Common myeloid progenitor, CD34-positive (primary cell): ENCODE data around the gene CBLN2.

Experiments
- CTCF ChIA-PET: fragments of 350-600 bp; sonication (Branson Sonifier 250); formaldehyde crosslinking; loops from one replicate; lab custom pipeline; 2021; ENCODE audit warnings: antibody characterized with exemption; lab: Charles Lee
- POLR2A ChIA-PET: fragments of 350-600 bp; sonication (Branson Sonifier 250); formaldehyde crosslinking; loops from one replicate; lab custom pipeline; 2021; ENCODE audit warnings: antibody characterized with exemption; lab: Charles Lee
- DNase-seq, 3 donors: peaks; one replicate each; pipeline versions ENCODE4 v3.0.0 to v3.0.0-alpha.2; 2013
- H3K27ac ChIP-seq, 2 experiments: 1 replicate in 1 of 2; 2 replicates in 1 of 2; pipeline ENCODE4 v1.7.0; 2013; ENCODE audit warnings: inconsistent platforms in 2 of 2, low read length in 2 of 2, mild to moderate bottlenecking in 2 of 2, low read depth in 1 of 2, moderate library complexity in 1 of 2; ENCODE audit not compliant: severe bottlenecking in 2 of 2, insufficient read depth in 1 of 2, poor library complexity in 1 of 2
- H3K27me3 ChIP-seq, 5 experiments: replicated peaks in 2 of 5; 1 replicate in 3 of 5; 2 replicates in 2 of 5; pipeline versions ENCODE4 v1.6.1 to v1.7.0; 2013; ENCODE audit warnings: low read length in 4 of 5, mild to moderate bottlenecking in 2 of 5, moderate library complexity in 2 of 5, inconsistent platforms in 1 of 5; ENCODE audit not compliant: insufficient read depth in 5 of 5, control insufficient read depth in 4 of 5
- H3K36me3 ChIP-seq, 4 experiments: 1 replicate in 2 of 4; 2 replicates in 2 of 4; pipeline versions ENCODE4 v1.6.1 to v1.7.0; 2013; ENCODE audit warnings: low read length in 3 of 4, control low read depth in 1 of 4, mild to moderate bottlenecking in 1 of 4; ENCODE audit not compliant: control insufficient read depth in 4 of 4, insufficient read depth in 4 of 4
- H3K4me1 ChIP-seq, 4 experiments: 1 replicate in 3 of 4; 2 replicates in 1 of 4; pipeline versions ENCODE4 v1.6.1 to v1.7.1; 2013; ENCODE audit warnings: low read length in 3 of 4, mild to moderate bottlenecking in 3 of 4, control low read depth in 1 of 4, inconsistent platforms in 1 of 4, moderate library complexity in 1 of 4; ENCODE audit not compliant: control insufficient read depth in 4 of 4, insufficient read depth in 4 of 4; ENCODE audit errors: control extremely low read depth in 1 of 4
- H3K4me3 ChIP-seq, 7 experiments: 1 replicate in 4 of 7; 2 replicates in 3 of 7; pipeline versions ENCODE4 v1.5.1 to v1.7.0; 2013; ENCODE audit warnings: mild to moderate bottlenecking in 7 of 7, low read length in 6 of 7, moderate library complexity in 6 of 7, inconsistent platforms in 2 of 7, low read depth in 2 of 7, control low read depth in 1 of 7; ENCODE audit not compliant: insufficient read depth in 4 of 7, control insufficient read depth in 1 of 7; ENCODE audit errors: extremely low read depth in 1 of 7
- H3K9me3 ChIP-seq, 5 experiments: 1 replicate in 4 of 5; 2 replicates in 1 of 5; pipeline versions ENCODE4 v1.6.1 to v1.7.1; 2013; ENCODE audit warnings: low read length in 4 of 5, mild to moderate bottlenecking in 2 of 5, inconsistent platforms in 1 of 5, low read depth in 1 of 5, moderate library complexity in 1 of 5; ENCODE audit not compliant: control insufficient read depth in 4 of 5, insufficient read depth in 2 of 5; ENCODE audit errors: control extremely low read depth in 1 of 5
- whole genome bisulfite sequencing: methylation state at CpG from one replicate; pipeline ENCODE4 v1.1.5; 2013; ENCODE audit not compliant: insufficient coverage; 5-methylcytosine and 5-hydroxymethylcytosine counted together

CBLN2 gene

DNA sequence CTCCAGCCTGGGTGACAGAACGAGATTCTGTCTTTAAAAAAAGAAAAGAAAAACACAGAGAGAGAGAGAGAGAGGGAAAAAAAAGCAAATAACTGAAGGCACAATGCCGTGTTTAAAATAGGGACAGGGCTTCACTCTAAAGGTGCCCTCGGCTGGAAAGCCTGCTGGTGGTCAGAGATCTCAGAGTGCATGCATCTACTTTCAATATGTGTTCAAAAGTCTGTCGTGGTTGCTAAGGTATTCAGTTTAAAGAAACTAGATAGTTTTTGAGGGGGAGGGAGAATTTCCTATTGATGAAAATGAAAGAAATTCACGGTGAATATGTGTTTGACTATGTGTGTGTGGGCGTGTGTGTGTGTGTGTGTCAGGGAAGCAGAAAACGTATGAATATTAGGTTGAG, 11.0 kb upstream of the CBLN2 start:
- H3K36me3 ChIP-seq, result no peaks in the 10 kb centered on the region
- no peak overlapping the region for H3K4me3 ChIP-seq
- no peaks in the 10 kb centered on the region for H3K9me3 ChIP-seq
- DNase-seq, result peak in 1 of 3 donors; percentile 17
- peaks cover 8 to 15% (median 11%) of the 10 kb centered on the region in 4 experiments for H3K4me1 ChIP-seq
- WGBS, result 85% methylated on average over 5 of the region's 7 CpGs
- peaks cover 0 to 2% (median 0%) of the 10 kb centered on the region in 5 experiments for H3K27me3 ChIP-seq
- H3K27ac ChIP-seq, result no peak overlapping the region
- CTCF ChIA-PET, result no interaction called here
- POLR2A ChIA-PET, result no interaction called here

DNA sequence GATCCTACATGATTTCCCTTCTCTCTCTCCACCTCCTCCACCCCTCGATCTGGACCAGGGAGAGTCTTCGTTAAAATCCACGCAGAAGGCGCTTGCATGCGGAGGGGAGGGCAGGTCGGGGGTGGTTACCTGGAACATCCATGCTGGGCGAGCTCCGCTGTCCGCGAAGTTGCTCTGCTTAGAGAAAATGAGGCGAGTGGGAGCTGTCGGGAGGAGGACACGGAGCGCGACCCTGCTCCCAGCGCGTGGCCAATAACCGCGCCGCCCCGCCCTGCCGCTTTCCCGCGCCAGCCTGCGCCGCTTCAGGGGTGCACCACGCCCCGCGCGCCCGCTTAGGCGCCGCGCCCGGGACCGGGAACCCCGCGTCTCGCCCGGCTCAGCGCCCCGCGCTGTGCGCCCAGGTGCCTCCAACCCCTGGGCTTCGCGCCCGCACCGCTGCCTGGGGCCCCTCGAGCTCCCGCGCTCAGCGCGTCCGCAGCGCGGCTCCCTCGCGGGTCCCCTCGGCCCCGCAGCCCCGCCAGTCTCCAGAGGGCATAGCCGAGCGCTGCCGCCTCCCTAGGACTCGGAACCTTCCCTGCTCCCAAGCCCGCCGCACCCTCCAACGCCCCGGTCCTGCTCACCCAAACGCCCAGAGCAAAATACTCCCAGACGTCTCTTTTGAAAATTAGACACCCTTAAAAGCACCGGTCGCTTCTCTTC, 636 bp downstream of the CBLN2 start:
- H3K4me3 ChIP-seq, result peak overlapping the region in 6 of 7 experiments; percentile 30 to 64 (median 52)
- peak in 2 of 3 donors; percentile 10 to 25 for DNase-seq
- no peak overlapping the region for H3K27ac ChIP-seq
- H3K27me3 ChIP-seq, result peaks cover 14 to 85% (median 42%) of the 10 kb centered on the region in 5 experiments
- ChIA-PET POLR2A (no interaction called here), CTCF (interaction anchor here (0.7 to 1.5 kb wide), 2 partner anchors 9 to 21 kb away, joined by 3 to 6 read pairs; no protein-coding TSS in a partner anchor)
- 0% methylated on average over 46 of the region's 73 CpGs for WGBS
- peaks cover 0 to 33% (median 24%) of the 10 kb centered on the region in 4 experiments for H3K4me1 ChIP-seq
- H3K9me3 ChIP-seq, result no peaks in the 10 kb centered on the region
- no peaks in the 10 kb centered on the region for H3K36me3 ChIP-seq

DNA sequence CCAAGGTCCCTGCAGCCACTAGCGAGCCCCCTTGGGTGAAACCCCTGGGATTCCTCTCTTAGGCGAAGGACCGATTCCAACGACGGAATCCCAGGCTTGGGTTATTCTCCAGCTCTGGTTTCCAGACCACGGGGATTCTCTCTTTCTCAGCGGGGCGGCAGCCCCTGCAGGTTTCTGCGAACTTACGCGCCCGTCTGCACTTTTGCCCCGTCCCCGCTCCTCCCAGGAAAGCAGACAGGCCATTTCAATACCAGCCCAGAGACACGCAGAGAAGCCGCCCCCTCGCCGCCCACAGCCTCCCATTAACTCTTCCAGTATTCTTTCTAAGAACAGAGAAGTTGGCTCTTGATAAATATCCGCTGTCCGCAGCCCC, 1.2 kb downstream of the CBLN2 start:
- Histone ChIP-seq H3K4me1 (peaks cover 0 to 33% (median 24%) of the 10 kb centered on the region in 4 experiments), H3K27me3 (peaks cover 14 to 87% (median 42%) of the 10 kb centered on the region in 5 experiments), H3K36me3 (no peaks in the 10 kb centered on the region), H3K4me3 (peak overlapping the region in 6 of 7 experiments; percentile 30 to 64 (median 52)), H3K9me3 (no peaks in the 10 kb centered on the region), H3K27ac (no peak overlapping the region)
- ChIA-PET CTCF (interaction anchor here (1.5 kb wide), 1 partner anchor 10 kb away, joined by 6 read pairs; no protein-coding TSS in a partner anchor), POLR2A (interaction anchor here (0.7 kb wide), 1 partner anchor 268 kb away, joined by 4 read pairs; no protein-coding TSS in a partner anchor)
- peak in 2 of 3 donors; percentile 18 to 30 for DNase-seq
- WGBS, result 0% methylated on average over 16 of the region's 20 CpGs

DNA sequence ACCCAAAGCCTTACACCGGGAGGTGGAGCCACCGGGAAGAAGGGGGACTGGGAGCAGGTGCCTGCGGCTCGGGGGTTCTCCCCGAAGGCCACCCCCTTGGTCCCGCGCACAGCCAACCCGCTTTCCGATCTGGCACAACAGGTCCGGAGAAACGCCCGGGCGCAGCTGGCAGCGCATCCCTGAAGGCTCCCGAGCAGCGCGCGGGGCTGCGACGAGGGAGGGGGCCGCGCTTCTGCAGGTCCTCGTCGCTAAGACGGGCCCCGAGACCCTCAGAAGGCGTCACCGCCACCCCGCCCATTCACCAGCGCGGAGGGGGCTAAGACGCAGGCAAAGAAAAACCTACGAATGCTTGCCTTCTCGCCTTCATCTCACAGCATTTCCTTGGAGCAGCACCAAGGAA, 1.8 kb downstream of the CBLN2 start:
- no peaks in the 10 kb centered on the region for H3K36me3 ChIP-seq
- DNase-seq, result peak in 2 of 3 donors; percentile 22 to 41
- H3K27ac ChIP-seq, result no peak overlapping the region
- H3K4me1 ChIP-seq, result peaks cover 0 to 33% (median 24%) of the 10 kb centered on the region in 4 experiments
- no peaks in the 10 kb centered on the region for H3K9me3 ChIP-seq
- CTCF ChIA-PET, result no interaction called here
- peak overlapping the region in 5 of 7 experiments; percentile 3 to 64 (median 53) for H3K4me3 ChIP-seq
- WGBS, result under 1% methylated on average over 34 of the region's 34 CpGs
- POLR2A ChIA-PET, result interaction anchor here (0.7 kb wide), 1 partner anchor 267 kb away, joined by 4 read pairs; no protein-coding TSS in a partner anchor
- H3K27me3 ChIP-seq, result peaks cover 14 to 90% (median 46%) of the 10 kb centered on the region in 5 experiments

DNA sequence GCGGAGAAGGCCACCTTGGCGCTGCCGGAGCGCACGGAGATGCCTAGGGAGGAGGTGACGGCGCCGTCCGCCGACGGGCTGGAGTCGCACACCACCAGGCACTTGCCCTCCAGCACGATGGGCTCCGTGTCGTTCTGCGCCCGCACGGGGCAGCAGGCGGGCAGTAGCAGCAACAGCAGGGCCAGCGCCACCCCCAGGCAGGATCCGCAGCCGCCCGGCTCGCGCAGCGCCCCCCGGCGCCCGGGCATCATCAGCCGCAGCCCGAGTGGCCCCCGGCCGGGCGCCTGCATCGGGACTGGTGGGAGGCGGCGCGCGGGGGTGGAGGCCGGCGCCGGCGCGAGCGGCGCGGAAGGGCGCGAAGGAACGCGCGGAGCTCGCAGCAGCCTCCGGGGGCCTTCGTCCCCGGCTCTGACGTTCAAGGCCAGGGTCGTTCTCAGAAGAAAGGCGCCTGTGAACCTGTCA, 2.2 kb downstream of the CBLN2 start:
- 1% methylated on average over 32 of the region's 59 CpGs for WGBS
- CTCF ChIA-PET, result no interaction called here
- H3K4me1 ChIP-seq, result peaks cover 0 to 33% (median 24%) of the 10 kb centered on the region in 4 experiments
- H3K27me3 ChIP-seq, result peaks cover 14 to 89% (median 46%) of the 10 kb centered on the region in 5 experiments
- peak; percentile 41 to 56 (median 50) for DNase-seq
- H3K4me3 ChIP-seq, result peak overlapping the region in 5 of 7 experiments; percentile 3 to 57 (median 41)
- H3K36me3 ChIP-seq, result no peaks in the 10 kb centered on the region
- no peak overlapping the region for H3K27ac ChIP-seq
- POLR2A ChIA-PET, result no interaction called here
- no peaks in the 10 kb centered on the region for H3K9me3 ChIP-seq

DNA sequence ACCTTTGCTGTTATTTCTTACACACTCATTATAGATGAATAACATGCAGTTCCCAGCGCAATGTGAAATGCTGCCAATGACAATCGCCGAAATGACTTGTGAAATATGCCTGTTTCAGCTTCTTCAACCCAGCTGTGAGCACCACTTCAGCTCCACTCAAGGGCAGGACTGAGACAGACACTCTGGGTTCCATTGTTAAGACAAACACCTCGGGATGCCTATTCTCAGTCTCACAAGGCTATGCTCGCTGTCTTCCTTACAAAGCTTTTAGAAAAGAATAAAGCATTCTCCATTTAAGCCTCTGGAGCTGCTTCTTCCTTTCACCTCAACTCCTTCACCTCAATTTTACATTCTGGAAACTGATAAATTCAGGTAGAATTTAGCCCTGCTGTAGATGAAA, 4.2 kb downstream of the CBLN2 start:
- Histone ChIP-seq H3K9me3 (no peaks in the 10 kb centered on the region), H3K4me3 (no peak overlapping the region), H3K36me3 (no peaks in the 10 kb centered on the region), H3K27me3 (peaks cover 4 to 88% (median 45%) of the 10 kb centered on the region in 5 experiments), H3K27ac (no peak overlapping the region), H3K4me1 (peaks cover 0 to 33% (median 24%) of the 10 kb centered on the region in 4 experiments)
- POLR2A ChIA-PET, result no interaction called here
- CTCF ChIA-PET, result interaction anchor here (1.5 kb wide), 1 partner anchor 9 kb away, joined by 4 read pairs; no protein-coding TSS in a partner anchor
- 83% methylated on average over 4 of the region's 5 CpGs for WGBS
- no peak for DNase-seq

DNA sequence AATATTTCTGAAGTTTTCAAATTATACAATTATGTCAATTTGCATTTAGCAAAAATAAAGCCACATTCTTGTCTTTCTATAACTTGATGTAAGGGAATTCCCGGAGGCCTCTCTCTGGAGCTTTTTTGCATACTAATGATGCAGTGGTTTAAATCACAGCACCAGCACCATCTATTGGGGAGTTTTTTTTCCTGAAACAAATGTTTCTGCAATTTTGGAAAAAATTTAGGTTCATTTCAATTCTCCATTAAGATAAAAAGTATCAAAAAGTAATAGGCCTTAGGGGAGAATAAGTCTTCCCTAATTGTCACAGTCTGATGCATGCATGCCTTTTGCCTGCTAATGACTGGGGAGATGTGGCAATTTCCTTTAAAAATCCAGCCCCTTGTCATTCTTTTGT, 13.5 kb downstream of the CBLN2 start:
- Histone ChIP-seq H3K27ac (no peak overlapping the region), H3K4me1 (no peaks in the 10 kb centered on the region), H3K36me3 (no peaks in the 10 kb centered on the region), H3K9me3 (no peaks in the 10 kb centered on the region), H3K27me3 (peaks cover 0 to 16% (median 4%) of the 10 kb centered on the region in 5 experiments), H3K4me3 (no peak overlapping the region)
- CTCF ChIA-PET, result no interaction called here
- no CpG with 5 or more reads among the region's 1 CpG for WGBS
- DNase-seq, result no peak
- POLR2A ChIA-PET, result no interaction called here
